Measurements from ENCODE around the gene S100A4.
"Not testable (repeated sequence)": the region's sequence is repeated elsewhere in the genome, so short reads cannot be mapped to it uniquely, and the experiment has no call there.

S100A4 gene

DNA sequence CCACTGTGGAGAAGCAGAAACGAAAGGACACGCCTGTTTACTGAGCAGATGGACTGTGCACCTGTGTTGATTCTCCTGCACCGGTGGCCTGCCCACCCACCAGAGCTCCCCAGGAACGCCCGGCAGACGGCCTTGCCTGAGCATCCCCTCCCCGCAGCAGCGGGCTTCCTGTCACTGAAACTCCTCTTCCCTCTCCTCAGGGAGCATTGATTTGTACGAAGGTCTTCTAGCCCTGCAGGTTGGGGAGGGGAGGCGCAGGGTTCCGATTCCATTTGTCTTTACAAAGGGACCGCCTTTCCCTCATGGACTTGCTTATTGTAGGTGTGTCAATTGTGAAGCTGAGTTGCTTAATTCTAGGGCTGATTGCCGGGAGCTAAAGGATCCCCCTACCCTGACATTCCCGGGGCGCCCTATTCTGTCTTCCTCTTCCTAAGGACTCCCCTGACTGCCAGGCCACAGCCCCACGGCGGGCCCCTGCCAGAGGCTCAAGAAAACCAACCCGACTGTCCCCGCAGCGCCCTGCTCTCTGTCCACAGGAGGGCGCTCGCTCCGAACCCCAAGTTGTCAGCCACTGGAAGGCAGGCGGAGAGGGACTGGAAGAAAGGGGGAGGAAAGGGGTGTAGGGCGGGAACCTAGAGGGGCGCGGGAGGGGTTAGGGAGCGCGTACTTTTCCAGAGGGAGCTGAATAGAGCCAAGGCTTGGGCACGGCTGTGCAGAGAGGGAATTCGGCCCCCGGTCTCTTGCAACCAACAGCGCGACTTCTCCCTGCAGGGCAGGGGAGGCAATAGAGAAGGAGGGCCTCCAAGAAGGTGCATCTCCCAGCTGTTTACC, 12.6 kb downstream of the S100A4 start:
- H3K27ac ChIP-seq (ENCODE audit: low read depth, low read length, severe bottlenecking): peak overlapping the region; percentile 70
- 18 to 22% methylated on average over 23 to 29 of the region's 34 CpGs for WGBS, 2 experiments (ENCODE audit: insufficient coverage in 2 of 2)

DNA sequence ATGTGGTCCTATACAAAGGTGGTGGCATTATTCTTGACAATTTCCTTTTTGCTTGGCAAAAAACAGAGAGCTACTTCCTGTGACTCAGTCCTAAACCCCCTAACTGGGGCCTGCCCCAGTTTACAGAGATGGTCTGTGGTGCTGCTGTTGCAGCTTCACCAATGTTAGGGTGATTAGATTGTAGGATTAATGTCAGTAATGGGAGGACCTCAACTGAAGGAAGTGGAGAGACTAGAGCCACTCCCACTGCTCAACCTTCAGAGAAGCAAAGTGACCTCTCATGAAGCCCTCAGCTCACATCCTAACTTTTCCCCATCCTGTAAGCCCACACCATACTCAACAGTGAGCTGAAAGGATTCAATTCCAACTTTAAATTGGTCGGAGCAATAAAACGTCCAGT, 13.4 kb downstream of the S100A4 start:
- H3K27ac ChIP-seq (ENCODE audit: low read depth, low read length, severe bottlenecking): no peak overlapping the region
- no peaks in the 10 kb centered on the region for H3K36me3 ChIP-seq (ENCODE audit: control insufficient read depth, insufficient read depth, low read length)
- WGBS, 2 experiments (ENCODE audit: insufficient coverage in 2 of 2): 80 to 83% methylated on average over 2 of the region's 2 CpGs
- H3K4me3 ChIP-seq (ENCODE audit: extremely low read depth, insufficient read depth, low read length, poor library complexity, severe bottlenecking): no peak overlapping the region
- no peaks in the 10 kb centered on the region for H3K9me3 ChIP-seq (ENCODE audit: control insufficient read depth, low read length)
- peaks cover 15% of the 10 kb centered on the region for H3K4me1 ChIP-seq (ENCODE audit: control insufficient read depth, insufficient read depth, low read length, poor library complexity, severe bottlenecking)

More for the DNA sequence above, 12.6 kb downstream of the S100A4 start:
- H3K36me3 ChIP-seq (ENCODE audit: control insufficient read depth, insufficient read depth, low read length): no peaks in the 10 kb centered on the region
- no peaks in the 10 kb centered on the region for H3K9me3 ChIP-seq (ENCODE audit: control insufficient read depth, low read length)
- H3K4me1 ChIP-seq (ENCODE audit: control insufficient read depth, insufficient read depth, low read length, poor library complexity, severe bottlenecking): peaks cover 15% of the 10 kb centered on the region
- H3K4me3 ChIP-seq (ENCODE audit: extremely low read depth, insufficient read depth, low read length, poor library complexity, severe bottlenecking): no peak overlapping the region

DNA sequence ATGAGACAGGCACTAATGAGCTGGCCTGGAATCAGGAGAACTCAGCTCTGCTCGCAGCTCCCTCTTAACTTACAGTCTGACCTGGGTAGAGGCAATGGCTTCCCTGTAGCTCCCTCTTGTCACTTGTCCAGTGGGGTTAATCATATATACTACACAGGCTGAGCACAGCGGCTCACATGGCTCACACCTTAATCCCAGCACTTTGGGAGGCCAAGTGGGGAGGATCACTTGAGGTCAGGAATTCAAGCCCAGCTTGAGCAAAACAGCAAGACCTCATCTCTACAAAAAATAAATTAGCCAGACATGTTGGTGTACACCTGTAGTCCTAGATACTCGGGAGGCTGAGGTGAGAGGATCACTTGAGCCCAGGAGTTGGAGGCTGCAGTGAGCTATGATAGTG, 14.0 kb downstream of the S100A4 start:
- Histone ChIP-seq H3K9me3 (ENCODE audit: control insufficient read depth, low read length) (no peaks in the 10 kb centered on the region), H3K4me1 (ENCODE audit: control insufficient read depth, insufficient read depth, low read length, poor library complexity, severe bottlenecking) (peaks cover 15% of the 10 kb centered on the region), H3K36me3 (ENCODE audit: control insufficient read depth, insufficient read depth, low read length) (no peaks in the 10 kb centered on the region), H3K27ac (ENCODE audit: low read depth, low read length, severe bottlenecking) (no peak overlapping the region), H3K4me3 (ENCODE audit: extremely low read depth, insufficient read depth, low read length, poor library complexity, severe bottlenecking) (no peak overlapping the region)
- WGBS, 2 experiments (ENCODE audit: insufficient coverage in 2 of 2): 92 to 100% methylated on average over 1 to 2 of the region's 3 CpGs

DNA sequence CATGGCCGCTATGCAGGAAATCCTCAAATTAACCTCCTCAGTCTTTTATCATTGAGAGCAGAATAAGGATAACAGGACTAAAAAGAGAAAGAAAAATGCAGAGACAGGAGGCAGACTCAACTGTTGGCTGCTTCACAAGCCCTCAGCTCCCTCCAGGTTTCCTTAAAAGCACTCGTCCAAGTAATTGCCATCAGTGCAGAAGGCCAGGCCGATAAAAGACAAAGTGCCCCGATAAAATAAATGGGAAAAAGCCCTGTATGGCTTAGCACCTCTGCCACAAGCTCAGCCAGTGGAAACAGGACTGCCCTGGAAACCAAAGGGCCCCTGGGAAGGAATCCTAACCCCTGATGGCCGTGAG, 17.9 kb downstream of the S100A4 start:
- H3K27ac ChIP-seq (ENCODE audit: low read depth, low read length, severe bottlenecking): no peak overlapping the region
- WGBS, 2 experiments (ENCODE audit: insufficient coverage in 2 of 2): 66 to 92% methylated on average over 3 to 4 of the region's 5 CpGs
- no peaks in the 10 kb centered on the region for H3K36me3 ChIP-seq (ENCODE audit: control insufficient read depth, insufficient read depth, low read length)
- peaks cover 14% of the 10 kb centered on the region for H3K4me1 ChIP-seq (ENCODE audit: control insufficient read depth, insufficient read depth, low read length, poor library complexity, severe bottlenecking)
- no peaks in the 10 kb centered on the region for H3K9me3 ChIP-seq (ENCODE audit: control insufficient read depth, low read length)
- H3K4me3 ChIP-seq (ENCODE audit: extremely low read depth, insufficient read depth, low read length, poor library complexity, severe bottlenecking): no peak overlapping the region

DNA sequence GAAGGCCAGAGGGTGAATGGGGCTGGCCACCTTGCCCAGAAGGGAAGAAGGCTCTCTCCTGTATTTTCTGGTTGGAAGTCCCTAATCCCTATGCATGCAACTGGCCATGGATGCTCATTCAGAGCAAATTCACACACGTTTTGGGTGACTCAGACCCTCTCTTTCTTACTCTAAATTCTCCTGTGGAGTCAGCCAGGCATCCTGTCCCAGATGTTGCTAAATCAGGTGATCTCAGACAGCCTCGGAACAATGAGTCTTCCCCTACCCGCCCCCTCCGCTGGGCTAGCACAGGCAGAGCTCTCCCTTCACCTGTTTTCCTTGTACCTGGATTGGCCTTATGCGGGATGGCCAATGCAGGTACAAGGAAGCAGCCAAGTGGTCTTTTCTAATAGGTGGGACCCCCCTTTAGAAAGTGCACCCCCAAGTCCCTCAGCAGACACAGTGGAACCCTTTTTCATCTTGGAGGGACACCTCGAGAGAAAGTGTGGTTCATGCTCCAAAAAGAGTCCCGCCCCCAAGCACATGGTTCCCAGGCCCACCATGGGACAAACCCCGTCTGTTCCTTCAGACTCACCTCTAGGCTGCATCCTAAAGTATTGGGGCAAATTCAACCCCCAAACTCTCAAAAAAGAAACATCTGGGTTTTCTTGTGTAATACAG, 18.5 kb downstream of the S100A4 start:
- WGBS, 2 experiments (ENCODE audit: insufficient coverage in 2 of 2): 79 to 82% methylated on average over 8 of the region's 8 CpGs
- no peak overlapping the region for H3K27ac ChIP-seq (ENCODE audit: low read depth, low read length, severe bottlenecking)
- no peak overlapping the region for H3K4me3 ChIP-seq (ENCODE audit: extremely low read depth, insufficient read depth, low read length, poor library complexity, severe bottlenecking)
- H3K9me3 ChIP-seq (ENCODE audit: control insufficient read depth, low read length): no peaks in the 10 kb centered on the region
- H3K36me3 ChIP-seq (ENCODE audit: control insufficient read depth, insufficient read depth, low read length): no peaks in the 10 kb centered on the region
- H3K4me1 ChIP-seq (ENCODE audit: control insufficient read depth, insufficient read depth, low read length, poor library complexity, severe bottlenecking): peaks cover 9% of the 10 kb centered on the region

DNA sequence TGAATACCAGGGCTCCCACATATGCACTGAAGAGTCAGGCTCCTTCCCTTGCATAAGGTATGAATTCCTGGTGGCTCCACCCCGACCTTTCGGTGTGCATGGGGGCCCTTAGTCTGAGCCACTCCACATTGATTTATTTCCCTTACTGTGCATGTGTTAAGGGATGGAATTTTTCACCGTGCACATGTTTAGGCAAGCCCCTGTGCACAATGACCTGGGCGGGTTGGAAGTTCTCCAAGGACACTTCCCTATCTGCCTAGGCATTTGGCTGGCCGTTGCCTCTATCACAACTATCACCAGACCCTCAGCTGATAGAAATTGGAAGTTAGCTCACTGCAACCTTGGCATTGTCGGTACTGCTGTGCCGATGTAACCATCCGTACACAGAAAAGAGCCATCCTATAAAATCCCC, 19.5 kb downstream of the S100A4 start:
- no peaks in the 10 kb centered on the region for H3K9me3 ChIP-seq (ENCODE audit: control insufficient read depth, low read length)
- H3K4me3 ChIP-seq (ENCODE audit: extremely low read depth, insufficient read depth, low read length, poor library complexity, severe bottlenecking): no peak overlapping the region
- peaks cover 6% of the 10 kb centered on the region for H3K4me1 ChIP-seq (ENCODE audit: control insufficient read depth, insufficient read depth, low read length, poor library complexity, severe bottlenecking)
- 92 to 98% methylated on average over 4 to 5 of the region's 8 CpGs for WGBS, 2 experiments (ENCODE audit: insufficient coverage in 2 of 2)
- H3K27ac ChIP-seq (ENCODE audit: low read depth, low read length, severe bottlenecking): no peak overlapping the region
- H3K36me3 ChIP-seq (ENCODE audit: control insufficient read depth, insufficient read depth, low read length): no peaks in the 10 kb centered on the region

DNA sequence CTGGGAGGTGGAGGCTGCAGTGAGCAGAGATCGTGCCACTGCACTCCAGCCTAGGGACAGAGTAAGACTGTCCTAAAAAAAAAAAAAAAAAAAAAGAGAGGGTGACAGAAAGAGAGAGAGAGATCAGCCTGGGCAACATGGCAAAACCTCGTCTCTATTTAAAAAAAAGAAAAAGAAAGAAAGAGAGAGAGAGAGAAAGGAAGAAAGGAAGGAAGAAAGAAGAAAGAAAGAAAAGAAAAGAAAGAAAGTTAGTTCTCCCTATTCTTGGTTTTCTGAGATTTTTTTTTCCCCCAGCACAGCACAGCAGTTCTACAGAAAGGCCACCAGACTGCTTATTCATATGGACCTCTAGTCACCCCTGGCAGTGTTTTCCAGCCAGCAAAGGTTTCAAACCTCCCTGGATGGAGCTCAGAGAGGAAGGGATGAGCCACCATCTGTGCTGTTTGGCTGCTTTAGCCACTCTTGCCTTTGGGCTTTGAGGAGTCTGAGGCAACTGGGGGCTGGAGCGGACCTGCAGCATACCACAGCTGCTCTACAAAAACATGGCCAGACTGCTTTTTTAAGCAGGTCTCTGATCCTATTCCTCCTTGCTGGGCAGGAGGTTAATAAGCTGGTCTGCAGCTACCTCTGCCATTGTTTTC, 20.4 kb downstream of the S100A4 start:
- Histone ChIP-seq H3K27ac (ENCODE audit: low read depth, low read length, severe bottlenecking) (no peak overlapping the region), H3K4me3 (ENCODE audit: extremely low read depth, insufficient read depth, low read length, poor library complexity, severe bottlenecking) (no peak overlapping the region), H3K9me3 (ENCODE audit: control insufficient read depth, low read length) (no peaks in the 10 kb centered on the region), H3K36me3 (ENCODE audit: control insufficient read depth, insufficient read depth, low read length) (no peaks in the 10 kb centered on the region), H3K4me1 (ENCODE audit: control insufficient read depth, insufficient read depth, low read length, poor library complexity, severe bottlenecking) (peaks cover 6% of the 10 kb centered on the region)
- WGBS, 2 experiments (ENCODE audit: insufficient coverage in 2 of 2): 50 to 67% methylated on average over 2 to 3 of the region's 3 CpGs

DNA sequence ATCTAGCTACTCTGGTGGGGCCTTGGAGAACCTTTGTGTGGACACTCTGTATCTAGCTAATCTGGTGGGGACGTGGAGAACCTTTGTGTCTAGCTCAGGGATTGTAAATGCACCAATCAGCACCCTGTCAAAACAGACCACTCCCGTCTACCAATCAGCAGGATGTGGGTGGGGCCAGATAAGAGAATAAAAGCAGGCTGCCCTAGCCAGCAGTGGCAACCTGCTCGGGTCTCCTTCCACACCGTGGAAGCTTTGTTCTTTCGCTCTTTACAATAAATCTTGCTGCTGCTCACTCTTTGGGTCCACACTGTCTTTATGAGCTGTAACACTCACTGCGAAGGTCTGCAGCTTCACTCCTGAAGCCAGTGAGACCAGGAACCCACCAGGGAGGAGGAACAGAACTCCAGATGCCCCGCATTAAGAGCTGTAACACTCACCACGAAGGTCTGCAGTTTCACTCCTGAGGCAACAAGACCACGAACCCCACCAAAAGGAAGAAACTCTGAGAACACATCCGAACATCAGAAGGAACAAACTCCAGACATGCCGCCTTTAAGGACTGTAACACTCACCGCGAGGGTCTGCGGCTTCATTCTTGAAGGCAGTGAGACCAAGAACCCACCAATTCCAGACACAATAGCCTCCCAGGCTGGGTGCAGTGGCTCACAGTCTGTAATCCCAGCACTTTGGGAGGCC, 23.1 kb downstream of the S100A4 start:
- not testable (repeated sequence) for H3K27ac ChIP-seq (ENCODE audit: low read depth, low read length, severe bottlenecking); H3K4me3 ChIP-seq (ENCODE audit: extremely low read depth, insufficient read depth, low read length, poor library complexity, severe bottlenecking)
- WGBS, 2 experiments (ENCODE audit: insufficient coverage in 2 of 2): 88 to 90% methylated on average over 12 of the region's 14 CpGs

DNA sequence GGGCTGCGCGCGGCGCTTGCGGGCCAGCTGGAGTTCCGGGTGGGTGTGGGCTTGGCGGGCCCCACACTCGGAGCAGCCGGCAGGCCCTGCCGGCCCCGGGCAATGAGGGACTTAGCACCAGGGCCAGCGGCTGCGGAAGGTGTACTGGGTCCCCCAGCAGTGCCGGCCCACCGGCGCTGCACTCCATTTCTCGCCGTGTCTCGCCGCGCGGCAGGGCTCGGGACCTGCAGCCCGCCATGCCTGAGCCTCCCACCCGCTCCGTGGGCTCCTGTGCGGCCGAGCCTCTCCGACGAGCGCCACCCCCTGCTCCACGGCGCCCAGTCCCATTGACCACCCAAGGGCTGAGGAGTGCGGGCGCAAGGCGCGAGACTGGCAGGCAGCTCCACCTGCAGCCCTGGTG, 23.8 kb downstream of the S100A4 start:
- not testable (repeated sequence) for H3K4me1 ChIP-seq (ENCODE audit: control insufficient read depth, insufficient read depth, low read length, poor library complexity, severe bottlenecking); H3K4me3 ChIP-seq (ENCODE audit: extremely low read depth, insufficient read depth, low read length, poor library complexity, severe bottlenecking); H3K36me3 ChIP-seq (ENCODE audit: control insufficient read depth, insufficient read depth, low read length); H3K27ac ChIP-seq (ENCODE audit: low read depth, low read length, severe bottlenecking); H3K9me3 ChIP-seq (ENCODE audit: control insufficient read depth, low read length)
- WGBS, 2 experiments (ENCODE audit: insufficient coverage in 2 of 2): 97 to 98% methylated on average over 31 to 33 of the region's 37 CpGs

More for the DNA sequence above, 23.1 kb downstream of the S100A4 start:
- H3K9me3 ChIP-seq (ENCODE audit: control insufficient read depth, low read length); H3K4me1 ChIP-seq (ENCODE audit: control insufficient read depth, insufficient read depth, low read length, poor library complexity, severe bottlenecking); H3K36me3 ChIP-seq (ENCODE audit: control insufficient read depth, insufficient read depth, low read length): not testable (repeated sequence)

DNA sequence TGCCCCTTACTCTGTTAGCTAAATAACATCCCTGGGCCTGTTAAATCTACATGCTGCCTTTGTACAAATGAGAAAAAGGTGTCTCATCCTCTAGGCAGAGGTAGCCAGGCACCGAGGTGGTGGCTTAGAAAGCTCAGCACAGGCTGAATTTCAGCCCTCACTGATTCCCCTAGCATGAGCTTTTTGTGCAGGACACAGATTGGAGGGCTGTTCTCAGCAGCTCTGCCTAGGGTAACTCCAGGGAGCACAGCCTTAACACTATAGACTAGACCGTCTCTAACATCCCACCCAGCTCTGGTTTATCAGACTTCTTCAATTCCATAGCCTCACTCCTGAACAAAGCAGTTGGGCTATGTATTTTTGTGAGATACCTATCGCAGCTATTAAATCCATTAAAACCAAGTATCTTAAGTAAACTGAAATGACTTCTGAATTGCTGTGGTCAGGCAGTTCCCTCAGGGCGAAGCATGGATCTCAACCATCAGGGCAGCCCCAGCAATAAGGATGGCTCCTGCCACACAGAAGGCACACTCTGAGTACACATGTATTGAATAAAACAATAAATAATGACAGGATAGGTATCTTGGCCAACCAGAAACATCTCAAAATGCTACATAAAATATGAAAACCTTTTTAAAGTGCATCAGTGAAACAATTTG, 24.7 kb downstream of the S100A4 start:
- no peak overlapping the region for H3K4me3 ChIP-seq (ENCODE audit: extremely low read depth, insufficient read depth, low read length, poor library complexity, severe bottlenecking)
- peaks cover 1% of the 10 kb centered on the region for H3K4me1 ChIP-seq (ENCODE audit: control insufficient read depth, insufficient read depth, low read length, poor library complexity, severe bottlenecking)
- H3K9me3 ChIP-seq (ENCODE audit: control insufficient read depth, low read length): no peaks in the 10 kb centered on the region
- H3K36me3 ChIP-seq (ENCODE audit: control insufficient read depth, insufficient read depth, low read length): no peaks in the 10 kb centered on the region
- no peak overlapping the region for H3K27ac ChIP-seq (ENCODE audit: low read depth, low read length, severe bottlenecking)
- WGBS, 2 experiments (ENCODE audit: insufficient coverage in 2 of 2): 78 to 92% methylated on average over 1 to 2 of the region's 4 CpGs
